GM12878 (cell line): Measurements from ENCODE around the gene ME3. TPM values are rescaled to one million over a fixed set of nuclear protein-coding genes. Genes with fewer than 3 reads are reported as not detected.

ENCODE experiments used
- ATAC-seq: fragments of 200-7000 bp; cut with Tn5 transposase; 3 replicates; pipeline ENCODE4 v1.9.1; 2020; ENCODE audit warnings: mild to moderate bottlenecking, moderate library complexity
- BruUV-seq: library from RNA; stranded (reverse); fragments of 400-500 nt; replicated peaks from 2 replicates; lab custom pipeline; 2021; lab: Mats Ljungman, UMichigan
- CTCF ChIA-PET: fragments of 300-600 bp; sonication (Branson Sonifier 250); formaldehyde crosslinking; extraction: SDS; loops from one replicate; lab custom pipeline; 2021; ENCODE audit warnings: inconsistent platforms; lab: Yijun Ruan, JAX
- POLR2A ChIA-PET: fragments of 350-600 bp; formaldehyde crosslinking; extraction: SDS; loops from one replicate; lab custom pipeline; 2021; ENCODE audit warnings: inconsistent platforms; lab: Charles Lee
- RAD21 ChIA-PET: fragments of 300-600 bp; sonication (Branson Sonifier 250); formaldehyde crosslinking; loops from one replicate; lab custom pipeline; 2023; ENCODE audit warnings: antibody characterized with exemption; ENCODE audit not compliant: unreplicated experiment; lab: Charles Lee
- SMC1A ChIA-PET: fragments of 300-600 bp; sonication (Branson Sonifier 250); formaldehyde crosslinking; loops from one replicate; lab custom pipeline; 2023; ENCODE audit not compliant: unreplicated experiment, uncharacterized antibody; lab: Charles Lee
- DNase-seq: peaks from one replicate; pipeline ENCODE4 v3.0.0-alpha.2; 2011; ENCODE audit warnings: low read depth, low spot score
- FAIRE-seq: peaks from 3 replicates; lab custom pipeline; 2011; peaks lifted over from hg19 to GRCh38; lab: Jason Lieb, UNC
- H2AFZ ChIP-seq: 2 replicates; pipeline ENCODE4 v1.6.0; 2011; ENCODE audit warnings: low read depth, low read length, control low read depth; ENCODE audit not compliant: control insufficient read depth
- H3K27ac ChIP-seq: 2 replicates; pipeline ENCODE4 v1.5.1; 2011; ENCODE audit warnings: control low read depth; ENCODE audit not compliant: control insufficient read depth, insufficient read depth
- H3K27me3 ChIP-seq, 2 experiments: replicated peaks in 1 of 2; 2 replicates each; pipeline versions ENCODE4 v1.6.0 to v1.6.1; 2011; ENCODE audit warnings: low read length in 1 of 2; ENCODE audit not compliant: control insufficient read depth in 2 of 2, insufficient read depth in 2 of 2
- H3K36me3 ChIP-seq, 2 experiments: 2 replicates each; pipeline ENCODE4 v1.5.1; 2011; ENCODE audit warnings: low read length in 1 of 2; ENCODE audit not compliant: control insufficient read depth in 2 of 2, insufficient read depth in 2 of 2
- H3K4me1 ChIP-seq: 2 replicates; pipeline ENCODE4 v1.6.1; 2011; ENCODE audit warnings: mild to moderate bottlenecking, low read length, moderate library complexity, mixed read lengths; ENCODE audit not compliant: control insufficient read depth, insufficient read depth
- H3K4me2 ChIP-seq: 2 replicates; pipeline ENCODE4 v1.6.0; 2011; ENCODE audit warnings: control low read depth; ENCODE audit not compliant: control insufficient read depth, insufficient read depth
- H3K4me3 ChIP-seq: fragments of 200-600 bp; sonication (generic); 2 replicates; pipeline ENCODE4 v1.5.1; 2016
- H3K79me2 ChIP-seq: 2 replicates; pipeline ENCODE4 v1.6.0; 2011; ENCODE audit warnings: low read length; ENCODE audit not compliant: control insufficient read depth, insufficient read depth
- H3K9ac ChIP-seq: 2 replicates; pipeline ENCODE4 v1.8.0; 2011; ENCODE audit warnings: low read length, control low read depth, mixed read lengths; ENCODE audit not compliant: control insufficient read depth, insufficient read depth
- H3K9me3 ChIP-seq: replicated peaks from 3 replicates; pipeline ENCODE4 v1.5.1; 2011; ENCODE audit warnings: mild to moderate bottlenecking, low read length; ENCODE audit not compliant: control insufficient read depth, insufficient read depth
- H4K20me1 ChIP-seq: 2 replicates; pipeline ENCODE4 v1.6.0; 2011; ENCODE audit not compliant: control insufficient read depth, insufficient read depth
- CEBPB ChIP-seq, 2 experiments: fragments of 150-350 bp in 1 of 2; IDR thresholded peaks; 2 replicates each; pipeline ENCODE4 v1.6.1; 2012 to 2014; ENCODE audit warnings: low read depth in 2 of 2, low read length in 2 of 2, borderline replicate concordance in 1 of 2, inconsistent platforms in 1 of 2
- CHD1 ChIP-seq: IDR thresholded peaks from 2 replicates; pipeline ENCODE4 v1.6.1; 2012; ENCODE audit warnings: low read depth, low read length, improper control_type of control experiment
- DPF2 ChIP-seq: fragments of 450-650 bp; IDR thresholded peaks from 2 replicates; pipeline ENCODE4 v1.6.1; 2017; ENCODE audit warnings: mild to moderate bottlenecking
- GATAD2B ChIP-seq: fragments of 450-650 bp; conservative IDR thresholded peaks from 2 replicates; pipeline ENCODE4 v1.6.1; 2017; ENCODE audit warnings: low read depth, mild to moderate bottlenecking, moderate library complexity
- HDAC2 ChIP-seq: fragments of 200-600 bp; sonication (generic); IDR thresholded peaks from 2 replicates; pipeline ENCODE4 v1.6.1; 2017
- IRF4 ChIP-seq: IDR thresholded peaks from 2 replicates; pipeline ENCODE4 v1.6.1; 2011; ENCODE audit warnings: low read depth, low read length
- MTA3 ChIP-seq: IDR thresholded peaks from 2 replicates; pipeline ENCODE4 v1.6.1; 2012; ENCODE audit warnings: low read length, inconsistent platforms, borderline replicate concordance
- MYC ChIP-seq: IDR thresholded peaks from 2 replicates; pipeline ENCODE4 v1.6.1; 2011; ENCODE audit warnings: mild to moderate bottlenecking, low read length, moderate library complexity, inconsistent platforms; ENCODE audit not compliant: insufficient read depth, insufficient replicate concordance, insufficient read length, severe bottlenecking
- NR2C2 ChIP-seq: IDR thresholded peaks from 2 replicates; pipeline ENCODE4 v1.6.1; 2011; ENCODE audit warnings: borderline replicate concordance, low read depth; ENCODE audit not compliant: control insufficient read depth, insufficient read length
- PAX5 ChIP-seq: IDR thresholded peaks from 2 replicates; pipeline ENCODE4 v1.6.1; 2011; ENCODE audit warnings: low read depth, low read length, borderline replicate concordance
- POLR2A ChIP-seq: IDR thresholded peaks from 2 replicates; pipeline ENCODE4 v1.6.1; 2011; ENCODE audit warnings: low read depth, mild to moderate bottlenecking, low read length
- POLR2AphosphoS2 ChIP-seq: IDR thresholded peaks from 2 replicates; pipeline ENCODE4 v1.6.1; 2011; ENCODE audit warnings: low read depth, mild to moderate bottlenecking, low read length, improper control_type of control experiment, moderate library complexity
- RFX5 ChIP-seq: IDR thresholded peaks from 2 replicates; pipeline ENCODE4 v1.6.1; 2011; ENCODE audit warnings: low read depth, low read length, improper control_type of control experiment
- STAT1 ChIP-seq: fragments of 450-650 bp; conservative IDR thresholded peaks from 2 replicates; pipeline ENCODE4 v1.6.1; 2014; ENCODE audit warnings: antibody characterized with exemption, mild to moderate bottlenecking
- TCF3 ChIP-seq: IDR thresholded peaks from 2 replicates; pipeline ENCODE4 v1.6.1; 2012; ENCODE audit warnings: low read depth, mild to moderate bottlenecking, low read length, borderline replicate concordance; ENCODE audit not compliant: insufficient read depth
- TCF7 ChIP-seq: IDR thresholded peaks from 2 replicates; pipeline ENCODE4 v1.6.1; 2014; ENCODE audit warnings: antibody characterized with exemption, borderline replicate concordance
- ZNF274 ChIP-seq: IDR thresholded peaks from one replicate; pipeline ENCODE4 v1.8.0; 2011; ENCODE audit not compliant: insufficient read length, insufficient read depth
- in situ Hi-C: fragments of 300-500 bp; cut with MboI; formaldehyde crosslinking; loops from 9 replicates; pipeline ENCODE4 v1.14.3; 2018; ENCODE audit warnings: mixed read lengths
- intact Hi-C: fragments of 100-400 bp; cut with micrococcal nuclease; formaldehyde crosslinking; loops from one replicate; pipeline ENCODE4 v1.14.2; 2022; ENCODE audit not compliant: unreplicated experiment
- polyA plus RNA-seq, 11 experiments: library from polyadenylated mRNA; depleted of rRNA in 4 of 11; unstranded in 6 of 11; stranded (reverse) in 5 of 11; fragments of >200 nt; fragmentation: Nextera tagmentation in 4 of 11; fragmentation: Illumina TruSeq in 1 of 11; extraction: Ambion mirVana in 4 of 11; extraction: Trizol in 1 of 11; gene quantifications; 1 replicate in 1 of 11; 2 replicates in 10 of 11; pipeline versions ENCODE4 v1.2.1 to v1.2.3, GENCODE V29; 2011 to 2016; ENCODE audit warnings: inconsistent platforms in 2 of 11, missing spikeins in 2 of 11, low read depth in 1 of 11
- total RNA-seq, 4 experiments: library from RNA; depleted of rRNA in 3 of 4; stranded (reverse); fragments of >200 nt in 3 of 4; fragmentation: Illumina TruSeq in 1 of 4; extraction: Trizol in 1 of 4; gene quantifications; 2 replicates each; pipeline versions ENCODE4 v1.2.1 to v1.2.3, GENCODE V29; 2013 to 2021
- TF ChIP-seq, protein P1 (sequence below): fragments of 450-650 bp; IDR thresholded peaks from 2 replicates; pipeline ENCODE4 v1.6.1; 2017; ENCODE audit warnings: mild to moderate bottlenecking, moderate library complexity
- TF ChIP-seq, protein P2 (sequence below): fragments of 150-350 bp; IDR thresholded peaks from 2 replicates; pipeline ENCODE4 v1.6.1; 2016; ENCODE audit warnings: low read depth, low read length

Gene ME3
- total and polyA plus RNA-seq, 10 of the 15 experiments (the other 5 are each of a cell fraction or from before 2014, with no cell fraction given): 0.06 to 0.40 (median 0.19) TPM; not detected in 2

DNA sequence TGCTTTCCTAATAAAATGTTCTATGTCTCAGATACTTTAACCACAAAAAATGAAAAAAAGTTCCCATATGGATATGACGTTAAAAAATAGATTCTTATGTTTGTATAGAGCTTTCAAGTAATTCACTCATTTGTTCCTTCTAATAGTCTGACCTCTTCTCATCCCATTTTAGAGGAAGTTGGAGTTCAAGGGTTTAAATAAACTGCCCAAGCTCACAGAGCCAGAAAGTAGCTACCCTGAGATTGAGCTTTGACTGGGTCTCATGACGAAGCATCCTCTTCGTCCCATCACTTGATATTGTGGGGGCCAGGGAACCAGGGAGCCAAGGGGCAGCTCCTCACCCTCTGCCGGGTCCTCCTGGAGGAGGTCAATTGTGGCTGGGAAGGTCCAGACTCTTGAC is 181.4 kb downstream of the ME3 start (continued):
- TF ChIP-seq MYC (no peak), CEBPB (IDR thresholded peaks at IDR 0.05; ENCODE audit: borderline replicate concordance in 1 of 2, low read depth in 2 of 2, low read length in 2 of 2) (no peak), STAT1 (no peak), CHD1 (no peak), HDAC2 (no peak)

GRCh38 chr11:86490582-86490981 is 181.8 kb downstream of the ME3 start:
- DNase-seq (no peak), FAIRE-seq (no peak), ATAC-seq (no peak)
- CTCF ChIA-PET: interaction anchor here (0.7 to 3.4 kb wide), 3 partner anchors 9 to 117 kb away, joined by 3 to 23 read pairs (median 3); no protein-coding TSS in a partner anchor
- no peak overlapping the region for H3K4me3 ChIP-seq
- SMC1A ChIA-PET: interaction anchor here (0.6 to 3.0 kb wide), 10 partner anchors 9 to 118 kb away, joined by 3 to 10 read pairs (median 4); no protein-coding TSS in a partner anchor
- no peaks in the 10 kb centered on the region for H3K4me1 ChIP-seq
- H3K27ac ChIP-seq: no peak overlapping the region
- no TSS peak for BruUV-seq
- POLR2A ChIA-PET: no interaction called here
- H3K4me2 ChIP-seq: no peak overlapping the region
- no peaks in the 10 kb centered on the region for H3K36me3 ChIP-seq
- intact Hi-C loops: no loop called here
- in situ Hi-C loops: no loop called here
- no peaks in the 10 kb centered on the region for H4K20me1 ChIP-seq
- no peaks in the 10 kb centered on the region for H3K9me3 ChIP-seq
- no peak overlapping the region for H3K9ac ChIP-seq
- H2AFZ ChIP-seq: no peak overlapping the region
- H3K79me2 ChIP-seq: no peaks in the 10 kb centered on the region
- peaks cover 0 to 1% of the 10 kb centered on the region in 2 experiments; a peak in 3 of 4 replicates for H3K27me3 ChIP-seq
- RAD21 ChIA-PET: interaction anchor here (1.8 to 2.0 kb wide), 2 partner anchors 33 to 118 kb away, joined by 4 read pairs; no protein-coding TSS in a partner anchor
- no peak for TF ChIP-seq MTA3
- no peak for TF ChIP-seq NR2C2
- TF ChIP-seq DPF2: no peak
- TF ChIP-seq GATAD2B: no peak
- no peak for TF ChIP-seq TCF3
- TF ChIP-seq RFX5: no peak
- TF ChIP-seq TCF7: no peak
- TF ChIP-seq PAX5: no peak
- TF ChIP-seq, protein P1, sequence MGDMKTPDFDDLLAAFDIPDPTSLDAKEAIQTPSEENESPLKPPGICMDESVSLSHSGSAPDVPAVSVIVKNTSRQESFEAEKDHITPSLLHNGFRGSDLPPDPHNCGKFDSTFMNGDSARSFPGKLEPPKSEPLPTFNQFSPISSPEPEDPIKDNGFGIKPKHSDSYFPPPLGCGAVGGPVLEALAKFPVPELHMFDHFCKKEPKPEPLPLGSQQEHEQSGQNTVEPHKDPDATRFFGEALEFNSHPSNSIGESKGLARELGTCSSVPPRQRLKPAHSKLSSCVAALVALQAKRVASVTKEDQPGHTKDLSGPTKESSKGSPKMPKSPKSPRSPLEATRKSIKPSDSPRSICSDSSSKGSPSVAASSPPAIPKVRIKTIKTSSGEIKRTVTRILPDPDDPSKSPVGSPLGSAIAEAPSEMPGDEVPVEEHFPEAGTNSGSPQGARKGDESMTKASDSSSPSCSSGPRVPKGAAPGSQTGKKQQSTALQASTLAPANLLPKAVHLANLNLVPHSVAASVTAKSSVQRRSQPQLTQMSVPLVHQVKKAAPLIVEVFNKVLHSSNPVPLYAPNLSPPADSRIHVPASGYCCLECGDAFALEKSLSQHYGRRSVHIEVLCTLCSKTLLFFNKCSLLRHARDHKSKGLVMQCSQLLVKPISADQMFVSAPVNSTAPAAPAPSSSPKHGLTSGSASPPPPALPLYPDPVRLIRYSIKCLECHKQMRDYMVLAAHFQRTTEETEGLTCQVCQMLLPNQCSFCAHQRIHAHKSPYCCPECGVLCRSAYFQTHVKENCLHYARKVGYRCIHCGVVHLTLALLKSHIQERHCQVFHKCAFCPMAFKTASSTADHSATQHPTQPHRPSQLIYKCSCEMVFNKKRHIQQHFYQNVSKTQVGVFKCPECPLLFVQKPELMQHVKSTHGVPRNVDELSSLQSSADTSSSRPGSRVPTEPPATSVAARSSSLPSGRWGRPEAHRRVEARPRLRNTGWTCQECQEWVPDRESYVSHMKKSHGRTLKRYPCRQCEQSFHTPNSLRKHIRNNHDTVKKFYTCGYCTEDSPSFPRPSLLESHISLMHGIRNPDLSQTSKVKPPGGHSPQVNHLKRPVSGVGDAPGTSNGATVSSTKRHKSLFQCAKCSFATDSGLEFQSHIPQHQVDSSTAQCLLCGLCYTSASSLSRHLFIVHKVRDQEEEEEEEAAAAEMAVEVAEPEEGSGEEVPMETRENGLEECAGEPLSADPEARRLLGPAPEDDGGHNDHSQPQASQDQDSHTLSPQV: no peak
- TF ChIP-seq, protein P2, sequence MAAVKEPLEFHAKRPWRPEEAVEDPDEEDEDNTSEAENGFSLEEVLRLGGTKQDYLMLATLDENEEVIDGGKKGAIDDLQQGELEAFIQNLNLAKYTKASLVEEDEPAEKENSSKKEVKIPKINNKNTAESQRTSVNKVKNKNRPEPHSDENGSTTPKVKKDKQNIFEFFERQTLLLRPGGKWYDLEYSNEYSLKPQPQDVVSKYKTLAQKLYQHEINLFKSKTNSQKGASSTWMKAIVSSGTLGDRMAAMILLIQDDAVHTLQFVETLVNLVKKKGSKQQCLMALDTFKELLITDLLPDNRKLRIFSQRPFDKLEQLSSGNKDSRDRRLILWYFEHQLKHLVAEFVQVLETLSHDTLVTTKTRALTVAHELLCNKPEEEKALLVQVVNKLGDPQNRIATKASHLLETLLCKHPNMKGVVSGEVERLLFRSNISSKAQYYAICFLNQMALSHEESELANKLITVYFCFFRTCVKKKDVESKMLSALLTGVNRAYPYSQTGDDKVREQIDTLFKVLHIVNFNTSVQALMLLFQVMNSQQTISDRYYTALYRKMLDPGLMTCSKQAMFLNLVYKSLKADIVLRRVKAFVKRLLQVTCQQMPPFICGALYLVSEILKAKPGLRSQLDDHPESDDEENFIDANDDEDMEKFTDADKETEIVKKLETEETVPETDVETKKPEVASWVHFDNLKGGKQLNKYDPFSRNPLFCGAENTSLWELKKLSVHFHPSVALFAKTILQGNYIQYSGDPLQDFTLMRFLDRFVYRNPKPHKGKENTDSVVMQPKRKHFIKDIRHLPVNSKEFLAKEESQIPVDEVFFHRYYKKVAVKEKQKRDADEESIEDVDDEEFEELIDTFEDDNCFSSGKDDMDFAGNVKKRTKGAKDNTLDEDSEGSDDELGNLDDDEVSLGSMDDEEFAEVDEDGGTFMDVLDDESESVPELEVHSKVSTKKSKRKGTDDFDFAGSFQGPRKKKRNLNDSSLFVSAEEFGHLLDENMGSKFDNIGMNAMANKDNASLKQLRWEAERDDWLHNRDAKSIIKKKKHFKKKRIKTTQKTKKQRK: no peak
- no peak for TF ChIP-seq POLR2A
- no peak for TF ChIP-seq POLR2AphosphoS2
- no peak for TF ChIP-seq ZNF274
- no peak for TF ChIP-seq IRF4
